Smooth muscle cell of the brain vasculature (primary cell): Measurements from ENCODE around the gene PSMC4.

Experiments used
- DNase-seq: peaks from one replicate; pipeline ENCODE4 v3.0.0-alpha.2; 2012; ENCODE audit warnings: low read depth, low spot score

Gene PSMC4

GRCh38 chr19:39970675-39971379 is at the start of gene PSMC4:
TSS of gene PSMC4 (plus strand) at chr19:39971165. CDS start at chr19:39971203, 38 bp downstream.
- DNase-seq, result peak; percentile 96

GRCh38 chr19:39923862-39924261 is 47.1 kb upstream of the PSMC4 start:
- DNase-seq, result no peak

DNA sequence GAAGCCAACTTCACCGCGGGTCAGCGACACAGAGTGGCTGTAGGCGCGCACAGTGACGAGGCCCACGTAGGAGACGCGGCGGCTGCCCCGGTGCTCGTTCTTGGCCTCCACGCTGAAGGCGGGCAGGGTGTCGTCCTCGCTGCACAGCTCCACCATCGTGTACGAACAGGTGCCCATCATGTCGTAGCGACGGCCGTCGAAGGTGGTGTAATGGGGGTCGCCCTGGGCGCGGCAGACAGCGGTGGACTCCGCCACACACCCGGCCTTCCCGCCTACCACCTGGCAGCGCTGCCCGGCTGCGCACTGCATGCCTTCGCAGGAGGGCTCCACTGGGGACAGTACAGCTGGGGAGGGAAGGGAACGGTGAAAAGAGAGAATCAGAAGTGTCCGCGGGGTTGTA is 46.6 kb upstream of the PSMC4 start:
- no peak for DNase-seq

DNA sequence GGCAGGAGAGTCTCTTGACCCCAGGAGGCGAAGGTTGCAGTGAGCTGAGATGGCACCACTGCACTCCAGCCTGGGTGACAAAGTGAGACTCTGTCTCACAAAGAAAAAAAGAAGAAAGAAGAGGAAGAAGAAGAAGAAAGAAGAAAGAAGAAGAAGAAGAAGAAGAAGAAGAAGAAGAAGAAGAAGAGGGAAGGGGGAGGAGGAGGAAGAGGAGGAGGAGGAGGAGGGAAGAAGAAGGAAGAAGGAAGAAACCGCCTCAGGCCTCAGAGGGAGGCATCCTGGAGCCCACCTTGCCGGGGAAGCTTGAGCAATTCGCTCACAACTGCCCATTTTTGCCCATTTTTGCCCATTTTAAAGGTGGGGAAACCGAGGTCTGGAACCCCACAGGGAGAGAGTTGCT is 46.0 kb upstream of the PSMC4 start:
- no peak for DNase-seq

GRCh38 chr19:39926170-39926760 is 44.7 kb upstream of the PSMC4 start:
- no peak for DNase-seq

GRCh38 chr19:39927076-39927475 is 43.9 kb upstream of the PSMC4 start:
- DNase-seq, result no peak

DNA sequence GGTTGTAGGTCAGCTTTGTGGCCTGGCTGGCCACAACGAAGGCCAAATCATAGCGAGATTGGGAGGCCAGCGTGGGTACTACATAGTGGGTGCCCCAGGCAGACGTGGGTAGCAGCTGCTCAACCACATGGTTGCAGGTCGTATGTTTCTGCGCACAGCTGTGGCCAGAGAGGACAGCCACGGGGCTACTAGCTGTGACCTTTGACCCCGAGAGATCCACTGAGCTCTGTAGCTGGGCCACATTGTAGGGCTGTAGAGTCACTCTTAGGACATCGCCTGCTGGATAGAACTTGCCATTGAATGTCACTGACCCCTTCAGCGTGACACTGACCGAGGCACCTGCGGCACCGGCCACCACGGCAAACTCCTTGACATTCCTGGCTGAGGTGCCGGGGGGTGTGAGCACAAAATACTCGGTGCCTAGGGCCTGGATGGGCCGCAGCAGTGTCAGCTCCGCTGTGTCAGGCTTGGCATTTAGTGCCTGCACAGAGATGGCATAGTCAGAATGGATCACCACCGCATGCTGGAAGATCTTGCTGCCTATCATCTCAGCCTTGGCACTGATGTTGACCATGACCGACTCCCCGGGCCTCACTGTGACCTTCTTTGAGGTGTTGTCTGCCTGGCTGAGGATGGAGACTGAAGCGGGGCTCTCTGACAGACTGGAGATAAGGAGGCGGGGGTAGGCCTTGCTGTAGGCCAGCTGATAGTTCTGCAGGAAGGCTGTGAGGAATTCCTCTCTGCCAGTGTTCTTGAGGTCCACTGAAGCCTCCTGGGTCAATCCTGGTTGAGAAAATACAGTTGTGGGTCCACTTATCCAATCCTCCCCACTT is 43.2 kb upstream of the PSMC4 start:
- no peak for DNase-seq

DNA sequence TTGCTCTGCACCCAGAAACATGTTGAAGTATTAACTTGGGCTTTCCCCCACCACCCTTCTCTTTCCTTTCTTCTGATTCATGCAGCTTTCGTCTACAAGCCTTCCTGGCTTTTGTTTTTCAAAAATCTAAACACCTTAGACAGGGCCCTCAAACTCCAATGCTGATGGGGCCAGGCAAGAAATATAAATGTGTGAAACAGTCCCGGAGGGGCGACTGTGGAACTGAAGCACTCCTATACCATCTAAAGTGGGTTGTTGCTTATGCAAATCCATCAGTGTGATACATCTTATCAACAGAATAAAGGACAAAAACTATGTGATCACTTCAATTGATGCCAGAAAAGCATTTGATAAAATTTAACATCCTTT is 42.6 kb upstream of the PSMC4 start:
- no peak for DNase-seq

DNA sequence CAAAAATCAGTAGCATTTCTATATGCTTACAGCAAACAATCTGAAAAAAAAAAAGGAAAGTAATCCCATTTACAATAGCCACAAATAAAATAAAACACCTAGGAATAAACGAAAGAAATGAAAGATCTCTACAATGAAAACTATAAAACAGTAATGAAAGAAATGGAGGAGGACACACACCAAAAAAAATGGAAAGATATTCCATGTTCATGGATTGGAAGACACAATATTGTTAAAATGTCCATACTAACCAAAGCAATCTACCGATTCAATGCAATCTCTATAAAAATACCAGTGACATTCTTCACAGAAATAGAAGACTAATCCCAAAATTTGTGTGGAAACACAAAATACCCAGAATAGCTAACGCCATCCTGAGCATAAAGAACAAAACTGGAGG is 41.2 kb upstream of the PSMC4 start:
- no peak for DNase-seq

- DNase-seq, result no peak
Measured at GRCh38 chr19:39934584-39935363, 36.2 kb upstream of the PSMC4 start, which contains the start of gene FCGBP. TSS of gene FCGBP (minus strand) at chr19:39934634.

DNA sequence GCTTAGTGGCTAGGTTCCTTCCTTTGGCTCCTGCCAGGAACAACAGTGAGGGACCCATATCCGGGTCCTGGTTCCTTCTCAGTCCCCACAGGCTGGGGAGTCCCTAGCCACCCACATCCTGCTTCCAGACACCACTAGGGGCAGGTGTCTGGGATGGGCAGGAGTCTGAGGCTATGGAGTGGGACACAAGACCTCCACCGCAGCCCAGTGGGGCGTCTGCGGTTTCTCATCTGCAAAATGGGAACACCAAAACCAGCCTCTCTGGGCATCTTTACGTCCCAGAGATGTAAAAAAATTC is 35.7 kb upstream of the PSMC4 start:
- no peak for DNase-seq

- DNase-seq, result no peak
Measured at GRCh38 chr19:39936020-39936419, 34.9 kb upstream of the PSMC4 start.

DNA sequence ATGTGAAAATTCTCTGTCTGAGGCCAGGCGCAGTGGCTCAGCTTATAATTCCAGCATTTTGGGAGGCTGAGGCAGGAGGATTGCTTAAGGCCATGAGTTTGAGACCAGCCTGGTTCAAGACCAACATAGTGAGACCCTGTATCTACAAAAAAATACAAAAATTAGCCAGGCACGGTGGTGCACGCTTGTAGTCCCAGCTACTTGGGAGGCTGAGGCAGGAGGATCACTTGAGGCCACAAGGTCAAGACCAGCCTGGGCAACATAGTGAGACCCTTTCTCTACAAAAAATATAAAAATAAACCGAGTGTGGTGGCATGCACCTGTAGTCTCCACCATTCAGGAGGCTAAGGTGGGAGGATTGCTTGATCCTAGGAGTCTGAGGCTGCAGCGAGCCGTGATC is 34.3 kb upstream of the PSMC4 start:
- DNase-seq, result no peak

GRCh38 chr19:39937094-39937720 is 33.8 kb upstream of the PSMC4 start:
- no peak for DNase-seq

DNA sequence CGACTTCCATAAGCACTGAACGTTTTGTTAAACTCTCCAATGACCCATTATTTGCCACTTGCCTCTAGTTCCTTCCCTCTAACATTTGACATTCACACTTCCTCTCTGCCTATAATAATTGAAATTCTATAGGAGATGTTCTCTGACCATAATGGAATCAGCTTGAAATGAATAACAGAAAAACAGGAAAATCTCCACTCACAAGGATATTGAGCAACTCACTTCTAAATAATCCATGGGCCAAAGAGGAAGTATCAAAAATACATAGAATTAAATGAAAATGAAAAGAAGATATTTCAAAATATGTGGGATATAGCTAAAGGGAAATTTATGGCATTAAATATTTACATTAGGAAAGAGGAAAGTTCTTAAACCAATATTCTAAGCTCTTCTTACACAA is 33.2 kb upstream of the PSMC4 start:
- no peak for DNase-seq

GRCh38 chr19:39939556-39939955 is 31.4 kb upstream of the PSMC4 start:
- no peak for DNase-seq

DNA sequence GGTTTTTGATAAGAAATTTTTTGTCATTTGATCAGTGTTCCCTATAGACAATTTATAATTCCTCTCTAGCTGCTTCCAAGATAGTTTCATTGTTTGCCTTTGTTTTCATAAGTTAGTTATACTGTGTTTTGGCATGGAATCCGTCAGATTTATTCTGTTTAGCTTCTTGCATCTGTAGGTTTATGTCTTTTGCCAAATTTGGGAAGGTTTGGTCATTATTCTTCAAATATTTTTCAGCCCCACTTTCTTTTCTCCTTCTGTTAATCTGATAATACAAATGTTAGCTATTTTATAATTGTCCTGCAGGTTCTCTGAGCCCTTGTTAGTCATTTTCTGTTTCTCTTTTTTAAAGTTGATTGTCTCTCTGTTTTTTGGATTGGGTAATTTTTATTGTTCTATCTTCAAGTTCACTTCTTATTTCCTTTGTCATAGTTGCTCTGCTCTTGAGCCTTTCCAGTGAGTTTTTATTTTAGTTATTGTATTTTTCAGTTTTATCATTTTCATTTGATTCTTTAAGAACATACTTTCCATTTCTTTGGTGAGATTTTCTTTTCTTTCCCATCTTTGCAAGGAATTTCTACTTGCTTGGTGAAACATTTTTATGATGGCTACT is 30.6 kb upstream of the PSMC4 start:
- no peak for DNase-seq

DNA sequence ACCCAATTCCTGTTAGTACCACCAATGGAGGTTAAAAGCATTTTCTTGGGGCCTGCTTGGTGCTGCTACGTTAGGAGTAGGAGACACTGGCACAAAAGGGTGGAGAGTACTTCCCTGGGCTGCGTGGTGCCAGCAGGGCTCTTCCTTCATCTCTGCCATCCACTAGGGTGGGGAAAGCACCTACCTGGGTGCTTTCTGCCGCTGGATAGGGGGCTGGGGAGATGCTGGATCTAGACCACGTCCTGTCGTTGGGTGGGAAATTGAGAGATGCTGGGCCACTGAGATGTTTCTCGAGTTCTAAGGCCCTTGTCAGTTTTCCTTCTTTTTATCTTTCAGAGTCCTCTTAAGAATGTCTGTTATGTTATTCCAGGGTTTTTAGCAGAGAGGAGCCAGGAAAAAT is 29.8 kb upstream of the PSMC4 start:
- no peak for DNase-seq

DNA sequence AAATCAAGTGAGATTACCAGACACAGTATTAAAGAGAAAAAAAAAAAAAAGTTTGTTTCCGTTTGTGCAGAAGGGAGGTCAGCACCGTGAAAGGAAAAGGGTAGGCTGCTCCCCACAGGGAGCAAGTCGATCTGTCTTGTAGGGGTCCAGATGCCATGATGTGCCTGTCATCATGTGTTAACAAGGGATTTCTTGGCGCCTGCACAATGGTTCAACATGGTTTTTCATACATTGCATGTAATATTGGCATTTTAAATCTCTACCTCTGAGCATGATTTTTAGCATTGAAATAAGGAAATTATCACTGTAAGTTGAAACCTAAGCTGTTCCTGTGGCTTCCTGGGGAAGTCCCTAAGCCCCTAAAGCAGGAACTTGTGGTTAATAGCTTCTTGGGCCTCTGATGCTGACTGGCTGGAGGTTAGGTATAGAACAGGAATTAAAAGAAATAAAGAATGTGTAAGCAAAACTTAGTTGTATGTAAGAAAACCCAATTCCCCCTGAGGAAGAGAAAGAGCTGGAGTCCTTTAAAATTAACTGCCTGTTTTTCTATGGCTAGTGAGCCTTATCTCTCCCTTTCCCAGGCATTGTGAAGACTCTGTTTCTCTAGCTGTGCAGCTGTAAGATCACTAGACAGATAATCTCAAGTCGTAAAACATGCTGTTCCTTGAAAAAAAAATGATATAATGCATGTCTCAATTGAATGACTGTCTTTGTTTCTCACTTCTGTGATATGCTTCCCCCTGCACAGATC is 29.2 kb upstream of the PSMC4 start:
- peak; percentile 35 for DNase-seq

DNA sequence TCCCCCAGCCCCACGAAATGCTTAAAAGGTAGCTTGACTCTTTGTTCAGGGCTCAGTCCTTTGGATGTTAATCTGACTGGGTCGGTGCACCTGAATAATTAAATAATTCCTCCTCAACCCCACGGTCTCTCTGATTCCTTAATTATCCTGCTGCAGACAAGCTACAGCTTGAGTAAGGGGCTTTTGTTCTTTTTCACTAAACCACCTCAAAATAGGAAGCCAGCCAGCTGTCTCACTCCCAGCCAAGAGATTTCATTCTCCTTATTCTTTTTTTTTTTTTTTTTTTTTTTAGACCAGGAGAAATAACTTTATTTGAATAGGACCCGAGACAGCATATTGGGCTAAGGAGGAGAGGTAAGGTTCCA is 28.6 kb upstream of the PSMC4 start:
- DNase-seq, result no peak

GRCh38 chr19:39943586-39943985 is 27.4 kb upstream of the PSMC4 start:
- DNase-seq, result no peak
